ENCODE measurements around the gene TNFSF12. TPM values are rescaled to one million over a fixed set of nuclear protein-coding genes. Genes with fewer than 3 reads are reported as not detected.

TNFSF12 gene, protein sequence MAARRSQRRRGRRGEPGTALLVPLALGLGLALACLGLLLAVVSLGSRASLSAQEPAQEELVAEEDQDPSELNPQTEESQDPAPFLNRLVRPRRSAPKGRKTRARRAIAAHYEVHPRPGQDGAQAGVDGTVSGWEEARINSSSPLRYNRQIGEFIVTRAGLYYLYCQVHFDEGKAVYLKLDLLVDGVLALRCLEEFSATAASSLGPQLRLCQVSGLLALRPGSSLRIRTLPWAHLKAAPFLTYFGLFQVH
- total RNA-seq (2014; rRNA removed; shearing (Covaris generic)): 21.9 and 34.3 TPM in 2 replicates
- 14.0 and 18.7 TPM in 2 replicates for polyA plus RNA-seq (2016; fragmentation: Nextera tagmentation; extraction: Ambion mirVana)

DNA sequence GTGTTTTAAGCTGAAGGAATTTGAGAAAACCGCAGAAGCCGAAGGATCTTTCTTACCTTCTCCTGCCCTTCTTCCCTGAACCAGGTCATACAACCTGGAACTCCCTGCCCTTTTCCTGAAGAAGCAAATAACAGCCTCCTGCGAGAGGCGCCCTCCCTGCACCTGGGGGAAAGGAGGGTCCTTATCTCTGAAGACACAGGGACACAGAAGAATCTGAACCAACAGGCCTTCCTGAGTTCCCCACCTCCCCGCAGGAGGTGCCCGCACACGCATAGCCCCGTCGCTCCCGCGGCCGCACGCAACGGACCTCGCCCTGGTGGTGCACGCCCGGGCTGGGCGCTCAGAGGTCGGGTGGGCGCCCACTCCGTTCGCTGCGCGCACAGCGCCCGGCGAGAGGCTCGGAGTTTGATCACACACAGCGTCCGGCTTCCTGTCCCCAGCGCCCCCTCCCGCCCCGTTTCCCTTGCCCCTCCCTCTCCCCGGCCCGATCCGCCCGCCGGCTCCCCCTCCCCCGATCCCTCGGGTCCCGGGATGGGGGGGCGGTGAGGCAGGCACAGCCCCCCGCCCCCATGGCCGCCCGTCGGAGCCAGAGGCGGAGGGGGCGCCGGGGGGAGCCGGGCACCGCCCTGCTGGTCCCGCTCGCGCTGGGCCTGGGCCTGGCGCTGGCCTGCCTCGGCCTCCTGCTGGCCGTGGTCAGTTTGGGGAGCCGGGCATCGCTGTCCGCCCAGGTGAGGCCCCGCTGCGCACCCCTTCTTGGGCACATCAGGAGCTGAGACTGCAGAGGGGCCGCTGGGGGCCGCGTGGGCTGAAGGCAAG lies at the start of gene TNFSF12:
Gene TNFSF12 (plus strand): TSS at position 474 of the 816 bp plus-strand sequence. CDS start 96 bp downstream, at position 570.
- DNase-seq: peak; percentile 66
- Histone ChIP-seq H3K27ac (no peak within 1 kb of the TSS), H4K20me1 (ENCODE audit: insufficient read depth) (no peaks in the 10 kb centered on the region), H3K36me3 (ENCODE audit: low read depth) (no peaks in the 10 kb centered on the region), H3K27me3 (replicated peaks; ENCODE audit: insufficient read depth) (no peaks in the 10 kb centered on the region), H2AFZ (peak within 1 kb of the TSS; percentile 87), H3K4me3 (peak within 1 kb of the TSS; percentile 79), H3K9ac (peak within 1 kb of the TSS; percentile 81), H3K4me1 (ENCODE audit: insufficient read depth) (no peaks in the 10 kb centered on the region), H3K9me3 (ENCODE audit: low read depth) (no peaks in the 10 kb centered on the region), H3F3A (ENCODE audit: insufficient read depth) (0 out of 2 replicates have a peak, but pooled peaks cover 5% of the 10 kb centered on the region), H3K4me2 (ENCODE audit: unreplicated experiment) (peak within 1 kb of the TSS; percentile 76), H3K9me2 (ENCODE audit: insufficient read depth) (no peaks in the 10 kb centered on the region), H3K79me2 (ENCODE audit: insufficient read depth) (no peaks in the 10 kb centered on the region)
- WGBS, 2 experiments (ENCODE audit: low coverage in 1 of 2, low lambda C conversion rate in 2 of 2, missing lambda C conversion rate in 2 of 2): 1 to 2% methylated on average over 23 to 52 of the region's 65 CpGs
- in situ Hi-C loops (cut with MboI): no loop called here
- TF ChIP-seq EZH2phosphoT487 (IDR thresholded peaks at IDR 0.05; ENCODE audit: insufficient read depth, low read depth) (no peak), EZH2 (IDR thresholded peaks at IDR 0.05; ENCODE audit: insufficient read depth, poor library complexity, severe bottlenecking) (no peak)

- Histone ChIP-seq H3K9me2 (ENCODE audit: insufficient read depth) (no peaks in the 10 kb centered on the region), H3K4me3 (no peak overlapping the region), H4K20me1 (ENCODE audit: insufficient read depth) (peaks cover 6% of the 10 kb centered on the region; the same call in 1 of the 2 replicates), H3F3A (ENCODE audit: insufficient read depth) (0 out of 2 replicates have a peak, but pooled peaks cover 10% of the 10 kb centered on the region), H3K79me2 (ENCODE audit: insufficient read depth) (peaks cover 97% of the 10 kb centered on the region), H3K4me1 (ENCODE audit: insufficient read depth) (no peaks in the 10 kb centered on the region), H3K27ac (no peak overlapping the region), H3K36me3 (ENCODE audit: low read depth) (peaks cover 63% of the 10 kb centered on the region), H3K4me2 (ENCODE audit: unreplicated experiment) (no peak overlapping the region), H3K9ac (no peak overlapping the region), H3K27me3 (replicated peaks; ENCODE audit: insufficient read depth) (no peaks in the 10 kb centered on the region), H3K9me3 (ENCODE audit: low read depth) (no peaks in the 10 kb centered on the region), H2AFZ (no peak overlapping the region)
- no peak for TF ChIP-seq EZH2 (IDR thresholded peaks at IDR 0.05; ENCODE audit: insufficient read depth, poor library complexity, severe bottlenecking)
- TF ChIP-seq EZH2phosphoT487 (IDR thresholded peaks at IDR 0.05; ENCODE audit: insufficient read depth, low read depth): no peak
- in situ Hi-C loops (cut with MboI): no loop called here
- 81 to 84% methylated on average over 11 of the region's 11 CpGs for WGBS, 2 experiments (ENCODE audit: low coverage in 1 of 2, low lambda C conversion rate in 2 of 2, missing lambda C conversion rate in 2 of 2)
- no peak for DNase-seq
These were observed 49.7 kb upstream of the TNFSF12 start for GRCh38 chr17:7499161-7499560.

- Histone ChIP-seq H3K4me3 (no peak overlapping the region), H3K36me3 (ENCODE audit: low read depth) (peaks cover 76% of the 10 kb centered on the region), H3K9ac (no peak overlapping the region), H3K4me2 (ENCODE audit: unreplicated experiment) (no peak overlapping the region), H4K20me1 (ENCODE audit: insufficient read depth) (no peaks in the 10 kb centered on the region), H3K9me2 (ENCODE audit: insufficient read depth) (no peaks in the 10 kb centered on the region), H3K9me3 (ENCODE audit: low read depth) (no peaks in the 10 kb centered on the region), H3K4me1 (ENCODE audit: insufficient read depth) (no peaks in the 10 kb centered on the region), H3K27ac (no peak overlapping the region), H3F3A (ENCODE audit: insufficient read depth) (peaks cover 15% of the 10 kb centered on the region; the same call in 1 of the 2 replicates), H3K79me2 (ENCODE audit: insufficient read depth) (peaks cover 88% of the 10 kb centered on the region), H2AFZ (no peak overlapping the region), H3K27me3 (replicated peaks; ENCODE audit: insufficient read depth) (no peaks in the 10 kb centered on the region)
- in situ Hi-C loops (cut with MboI): no loop called here
- WGBS, 2 experiments (ENCODE audit: low coverage in 1 of 2, low lambda C conversion rate in 2 of 2, missing lambda C conversion rate in 2 of 2): 87 to 88% methylated on average over 14 of the region's 14 CpGs
- DNase-seq: no peak
- TF ChIP-seq EZH2phosphoT487 (IDR thresholded peaks at IDR 0.05; ENCODE audit: insufficient read depth, low read depth): no peak
- no peak for TF ChIP-seq EZH2 (IDR thresholded peaks at IDR 0.05; ENCODE audit: insufficient read depth, poor library complexity, severe bottlenecking)
These were observed 47.1 kb upstream of the TNFSF12 start for GRCh38 chr17:7501729-7502128.

DNA sequence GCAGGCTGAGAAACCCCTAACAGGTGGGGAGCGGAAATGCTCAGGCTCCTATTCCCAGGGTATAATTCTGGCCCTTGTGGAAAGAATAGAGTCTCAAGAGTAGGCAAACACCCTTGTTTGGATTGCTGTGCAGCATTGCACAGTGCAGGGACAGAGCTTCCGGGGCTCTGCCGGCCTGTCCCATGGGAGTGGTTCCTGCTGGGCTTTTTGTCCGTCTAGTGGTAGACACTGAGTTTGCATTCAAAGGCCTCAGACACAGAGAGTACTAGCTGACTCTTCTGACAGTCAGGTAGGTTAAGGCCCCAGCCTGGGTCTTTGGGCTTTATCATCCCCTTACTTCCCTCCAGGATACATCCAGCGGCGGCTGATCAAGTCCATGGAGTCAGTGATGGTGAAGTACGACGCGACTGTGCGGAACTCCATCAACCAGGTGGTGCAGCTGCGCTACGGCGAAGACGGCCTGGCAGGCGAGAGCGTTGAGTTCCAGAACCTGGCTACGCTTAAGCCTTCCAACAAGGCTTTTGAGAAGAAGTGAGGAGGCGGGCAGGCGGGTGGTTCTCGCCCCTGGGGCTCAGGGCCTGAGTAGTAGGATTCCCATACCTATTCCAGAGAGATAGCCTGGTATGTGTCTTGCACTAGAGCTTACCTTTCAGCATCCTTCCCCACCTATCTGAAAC lies 46.5 kb upstream of the TNFSF12 start:
- Histone ChIP-seq H2AFZ (no peak overlapping the region), H3K9me3 (ENCODE audit: low read depth) (no peaks in the 10 kb centered on the region), H3K4me3 (no peak overlapping the region), H3K79me2 (ENCODE audit: insufficient read depth) (peaks cover 85% of the 10 kb centered on the region), H4K20me1 (ENCODE audit: insufficient read depth) (no peaks in the 10 kb centered on the region), H3K4me1 (ENCODE audit: insufficient read depth) (no peaks in the 10 kb centered on the region), H3K36me3 (ENCODE audit: low read depth) (peaks cover 80% of the 10 kb centered on the region), H3F3A (ENCODE audit: insufficient read depth) (peaks cover 16% of the 10 kb centered on the region; the same call in 1 of the 2 replicates), H3K4me2 (ENCODE audit: unreplicated experiment) (no peak overlapping the region), H3K9me2 (ENCODE audit: insufficient read depth) (no peaks in the 10 kb centered on the region), H3K27me3 (replicated peaks; ENCODE audit: insufficient read depth) (no peaks in the 10 kb centered on the region), H3K27ac (no peak overlapping the region), H3K9ac (no peak overlapping the region)
- in situ Hi-C loops (cut with MboI): no loop called here
- TF ChIP-seq EZH2 (IDR thresholded peaks at IDR 0.05; ENCODE audit: insufficient read depth, poor library complexity, severe bottlenecking): no peak
- TF ChIP-seq EZH2phosphoT487 (IDR thresholded peaks at IDR 0.05; ENCODE audit: insufficient read depth, low read depth): no peak
- WGBS, 2 experiments (ENCODE audit: low coverage in 1 of 2, low lambda C conversion rate in 2 of 2, missing lambda C conversion rate in 2 of 2): 90 to 93% methylated on average over 20 of the region's 20 CpGs
- DNase-seq: no peak

Measured in GM23248 (cell line).